BLaER1 (cell line): ENCODE results near the gene RASIP1.

Experiments used
- H3K27ac ChIP-seq: shearing (Covaris generic); formaldehyde crosslinking; 2 replicates; pipeline ENCODE4 v1.8.1; 2022
- H3K27me3 ChIP-seq: shearing (Covaris generic); formaldehyde crosslinking; 2 replicates; pipeline ENCODE4 v1.8.1; 2022
- H3K36me3 ChIP-seq: shearing (Covaris generic); formaldehyde crosslinking; 2 replicates; pipeline ENCODE4 v1.8.1; 2022
- H3K4me1 ChIP-seq: shearing (Covaris generic); formaldehyde crosslinking; 2 replicates; pipeline ENCODE4 v1.8.1; 2022
- H3K4me2 ChIP-seq: shearing (Covaris generic); formaldehyde crosslinking; 2 replicates; pipeline ENCODE4 v1.8.1; 2022
- H3K4me3 ChIP-seq: shearing (Covaris generic); formaldehyde crosslinking; 2 replicates; pipeline ENCODE4 v1.8.1; 2022
- H3K9ac ChIP-seq: shearing (Covaris generic); formaldehyde crosslinking; 2 replicates; pipeline ENCODE4 v1.8.1; 2022
- H3K9me3 ChIP-seq: shearing (Covaris generic); formaldehyde crosslinking; 2 replicates; pipeline ENCODE4 v1.8.1; 2022
- H4K20me1 ChIP-seq: shearing (Covaris generic); formaldehyde crosslinking; 2 replicates; pipeline ENCODE4 v1.8.1; 2022
- Cebpa-rat ChIP-seq: shearing (Covaris generic); IDR thresholded peaks from 2 replicates; pipeline ENCODE4 v1.8.1; 2022

RASIP1 gene

DNA sequence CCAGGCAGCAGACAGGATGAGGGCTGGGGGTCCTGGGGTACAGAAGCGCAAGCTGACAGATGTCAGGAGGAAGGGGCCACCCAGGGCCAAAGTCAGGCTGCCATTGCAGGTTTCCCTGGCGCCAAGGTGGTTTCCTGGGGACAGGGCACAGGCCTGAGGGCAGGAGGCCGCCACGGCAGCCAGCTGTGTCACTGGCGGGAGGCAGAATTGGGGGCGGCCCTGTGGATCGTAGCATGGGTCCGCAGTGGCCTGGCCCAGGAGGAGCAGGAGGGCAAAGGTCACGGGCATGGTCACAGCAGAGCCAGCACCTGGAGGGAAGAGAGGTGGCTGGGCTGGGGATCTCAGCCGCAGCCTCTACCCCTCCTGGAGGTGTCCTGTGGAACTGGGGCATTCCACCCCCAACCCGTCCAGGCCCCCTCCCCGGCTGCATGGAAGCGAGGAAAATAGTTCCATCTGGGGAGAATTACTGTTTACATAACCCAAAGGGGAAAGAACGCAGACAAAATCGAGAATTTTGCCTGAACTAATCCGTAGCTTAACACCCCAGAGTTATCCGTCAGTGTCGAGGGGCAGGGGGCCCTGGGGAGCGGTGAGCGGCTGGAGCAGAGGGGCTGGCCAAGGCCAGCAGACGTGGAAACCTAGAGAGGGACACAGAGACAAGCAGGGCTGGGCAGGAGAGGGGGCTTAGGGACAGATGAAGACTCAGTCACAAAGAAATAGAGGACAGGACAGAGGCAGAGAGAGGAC is 69.5 kb downstream of the RASIP1 start:
- Histone ChIP-seq H3K27me3 (no peaks in the 10 kb centered on the region), H3K9ac (no peak overlapping the region), H3K36me3 (no peaks in the 10 kb centered on the region), H3K9me3 (no peaks in the 10 kb centered on the region), H3K4me1 (peaks cover 23% of the 10 kb centered on the region), H3K4me3 (no peak overlapping the region), H3K4me2 (no peak overlapping the region), H4K20me1 (no peaks in the 10 kb centered on the region), H3K27ac (peak overlapping the region; percentile 35; the same call in 1 of the 2 replicates)
- TF ChIP-seq Cebpa-rat: no peak
